OCI-LY7 (cell line): ENCODE results near the gene PIPOX.

Source experiments
- EZH2phosphoT487 ChIP-seq: fragments of 200-600 bp; sonication (generic); IDR thresholded peaks from 2 replicates; pipeline ENCODE4 v1.6.1; 2018; ENCODE audit warnings: low read depth, borderline replicate concordance, mild to moderate bottlenecking, mixed run types, antibody characterized with exemption, low read length, moderate library complexity, mixed read lengths
- TF ChIP-seq, protein P1 (sequence below): fragments of 200-600 bp; sonication (generic); conservative IDR thresholded peaks from 2 replicates; pipeline ENCODE4 v1.5.1; 2014; ENCODE audit warnings: mild to moderate bottlenecking, antibody characterized with exemption, low read length, moderate library complexity, mixed read lengths

DNA sequence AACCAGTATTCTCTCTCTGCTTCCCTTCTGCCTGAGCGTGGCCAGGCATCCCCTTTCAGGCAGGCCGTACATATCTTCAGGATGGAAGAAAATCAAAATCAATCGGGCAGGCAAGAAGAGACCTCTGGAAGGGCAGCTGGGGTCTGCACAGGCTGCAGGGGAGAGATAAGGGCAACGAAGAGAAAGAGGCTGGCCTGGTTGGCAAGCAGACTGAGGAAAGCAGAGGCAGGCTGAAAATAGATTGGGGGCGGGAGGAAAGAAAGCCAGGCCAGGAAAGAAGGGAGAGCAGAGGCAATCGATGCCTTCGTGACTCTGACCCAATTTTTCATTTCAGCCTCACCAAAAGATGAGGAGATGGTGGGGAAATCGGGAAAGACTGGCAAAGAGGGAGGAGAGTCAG is 18.1 kb downstream of the PIPOX start:
- TF ChIP-seq, protein P1, sequence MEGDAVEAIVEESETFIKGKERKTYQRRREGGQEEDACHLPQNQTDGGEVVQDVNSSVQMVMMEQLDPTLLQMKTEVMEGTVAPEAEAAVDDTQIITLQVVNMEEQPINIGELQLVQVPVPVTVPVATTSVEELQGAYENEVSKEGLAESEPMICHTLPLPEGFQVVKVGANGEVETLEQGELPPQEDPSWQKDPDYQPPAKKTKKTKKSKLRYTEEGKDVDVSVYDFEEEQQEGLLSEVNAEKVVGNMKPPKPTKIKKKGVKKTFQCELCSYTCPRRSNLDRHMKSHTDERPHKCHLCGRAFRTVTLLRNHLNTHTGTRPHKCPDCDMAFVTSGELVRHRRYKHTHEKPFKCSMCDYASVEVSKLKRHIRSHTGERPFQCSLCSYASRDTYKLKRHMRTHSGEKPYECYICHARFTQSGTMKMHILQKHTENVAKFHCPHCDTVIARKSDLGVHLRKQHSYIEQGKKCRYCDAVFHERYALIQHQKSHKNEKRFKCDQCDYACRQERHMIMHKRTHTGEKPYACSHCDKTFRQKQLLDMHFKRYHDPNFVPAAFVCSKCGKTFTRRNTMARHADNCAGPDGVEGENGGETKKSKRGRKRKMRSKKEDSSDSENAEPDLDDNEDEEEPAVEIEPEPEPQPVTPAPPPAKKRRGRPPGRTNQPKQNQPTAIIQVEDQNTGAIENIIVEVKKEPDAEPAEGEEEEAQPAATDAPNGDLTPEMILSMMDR = no peak
- no peak for TF ChIP-seq EZH2phosphoT487
